K562 (cell line): ENCODE measurements around the gene DHRS13. TPM values are rescaled to one million over a fixed set of nuclear protein-coding genes. Genes with fewer than 3 reads are reported as not detected.

ENCODE experiments used
- CBFA2T2 ChIP-seq: fragments of 450-650 bp; conservative IDR thresholded peaks from 2 replicates; pipeline ENCODE4 v1.6.1; 2017; ENCODE audit warnings: mild to moderate bottlenecking
- CREM ChIP-seq: IDR thresholded peaks from 2 replicates; pipeline ENCODE4 v1.6.1; 2014; ENCODE audit warnings: antibody characterized with exemption, low read depth
- DNMT1 ChIP-seq: fragments of 450-650 bp; IDR thresholded peaks from 2 replicates; pipeline ENCODE4 v1.6.1; 2016; ENCODE audit warnings: antibody characterized with exemption, mild to moderate bottlenecking
- E2F4 ChIP-seq: sonication (generic); formaldehyde crosslinking; IDR thresholded peaks from 2 replicates; pipeline ENCODE4 v1.8.0; 2022; ENCODE audit warnings: mild to moderate bottlenecking, low read depth, missing genetic modification reagents
- ESRRB ChIP-seq: fragments of 250-450 bp; sonication (Bioruptor Pico); IDR thresholded peaks from 2 replicates; pipeline ENCODE4 v1.5.0; 2020; ENCODE audit warnings: mild to moderate bottlenecking, moderate library complexity, borderline replicate concordance
- HDAC3 ChIP-seq: fragments of 450-650 bp; IDR thresholded peaks from 2 replicates; pipeline ENCODE4 v1.6.1; 2018; ENCODE audit warnings: borderline replicate concordance, mild to moderate bottlenecking, moderate library complexity; ENCODE audit not compliant: partially characterized antibody
- HOXB6 ChIP-seq: fragments of 250-450 bp; sonication (Bioruptor Pico); IDR thresholded peaks from 2 replicates; pipeline ENCODE4 v1.5.1; 2022; ENCODE audit warnings: mild to moderate bottlenecking, borderline replicate concordance
- KAT7 ChIP-seq: sonication (generic); formaldehyde crosslinking; IDR thresholded peaks from 2 replicates; pipeline ENCODE4 v1.8.0; 2022; ENCODE audit warnings: missing genetic modification reagents, mild to moderate bottlenecking, borderline replicate concordance
- LEF1 ChIP-seq: fragments of 450-650 bp; IDR thresholded peaks from 2 replicates; pipeline ENCODE4 v1.6.1; 2016; ENCODE audit warnings: mild to moderate bottlenecking
- MTA1 ChIP-seq: fragments of 450-650 bp; IDR thresholded peaks from 2 replicates; pipeline ENCODE4 v1.6.1; 2017; ENCODE audit warnings: borderline replicate concordance
- MTF1 ChIP-seq: fragments of 250-450 bp; sonication (Bioruptor Pico); IDR thresholded peaks from 2 replicates; pipeline ENCODE4 v1.9.0; 2021; ENCODE audit warnings: moderate library complexity, mild to moderate bottlenecking, inconsistent platforms, borderline replicate concordance
- NEUROD1 ChIP-seq: fragments of 150-350 bp; IDR thresholded peaks from 2 replicates; pipeline ENCODE4 v1.6.1; 2014; ENCODE audit warnings: borderline replicate concordance, low read length, low read depth; ENCODE audit not compliant: partially characterized antibody
- PHB2 ChIP-seq: fragments of 450-650 bp; IDR thresholded peaks from 2 replicates; pipeline ENCODE4 v1.6.1; 2017; ENCODE audit warnings: low read depth
- PHTF2 ChIP-seq: fragments of 250-450 bp; sonication (Bioruptor Pico); IDR thresholded peaks from 2 replicates; pipeline ENCODE4 v1.5.0; 2021; ENCODE audit warnings: mild to moderate bottlenecking
- PML ChIP-seq: IDR thresholded peaks from 2 replicates; pipeline ENCODE4 v1.6.1; 2012; ENCODE audit warnings: low read length, inconsistent platforms
- RBFOX2 ChIP-seq: fragments of 200-400 bp; formaldehyde crosslinking; IDR thresholded peaks from 2 replicates; pipeline ENCODE4 v1.6.1; 2017; ENCODE audit warnings: low read depth, mild to moderate bottlenecking, low read length, moderate library complexity
- SIX5 ChIP-seq, 2 experiments: IDR thresholded peaks; 2 replicates each; pipeline ENCODE4 v1.6.1; 2011; ENCODE audit warnings: low read length in 2 of 2, borderline replicate concordance in 1 of 2, low read depth in 1 of 2, mild to moderate bottlenecking in 1 of 2, moderate library complexity in 1 of 2; ENCODE audit not compliant: insufficient read depth in 1 of 2
- SMAD4 ChIP-seq: fragments of 250-450 bp; sonication (Bioruptor Pico); conservative IDR thresholded peaks from 2 replicates; pipeline ENCODE4 v1.8.0; 2021; ENCODE audit warnings: inconsistent platforms, mild to moderate bottlenecking, moderate library complexity
- ZNF408 ChIP-seq: fragments of 250-450 bp; sonication (Bioruptor Pico); IDR thresholded peaks from 2 replicates; pipeline ENCODE4 v1.4.0; 2020; ENCODE audit warnings: low read depth, mild to moderate bottlenecking, moderate library complexity
- ZNF445 ChIP-seq: fragments of 250-450 bp; sonication (Bioruptor Pico); IDR thresholded peaks from 2 replicates; pipeline ENCODE4 v1.4.0; 2020; ENCODE audit warnings: low read depth, mild to moderate bottlenecking, moderate library complexity
- ZNF79 ChIP-seq: fragments of 250-450 bp; sonication (Bioruptor Pico); IDR thresholded peaks from 2 replicates; pipeline ENCODE4 v1.4.0; 2020; ENCODE audit warnings: low read depth, mild to moderate bottlenecking, moderate library complexity
- polyA plus RNA-seq, 8 experiments: library from polyadenylated mRNA; depleted of rRNA in 4 of 8; stranded (reverse) in 5 of 8; unstranded in 3 of 8; fragments of >200 nt; fragmentation: Nextera tagmentation in 2 of 8; fragmentation: Illumina TruSeq in 1 of 8; extraction: Ambion mirVana in 2 of 8; extraction: Trizol in 1 of 8; gene quantifications; 2 replicates each; pipeline versions ENCODE4 v1.2.1 to v1.2.3, GENCODE V29; 2011 to 2014; ENCODE audit warnings: inconsistent platforms in 1 of 8, missing spikeins in 1 of 8
- total RNA-seq, 7 experiments: library from RNA; depleted of rRNA in 6 of 7; stranded (reverse); fragments of >200 nt in 6 of 7; fragmentation: Illumina TruSeq in 2 of 7; extraction: Trizol in 2 of 7; gene quantifications; 2 replicates each; pipeline versions ENCODE4 v1.2.1 to v1.2.3, GENCODE V29; 2011 to 2021; ENCODE audit warnings: low replicate concordance in 1 of 7
- TF ChIP-seq, protein P1 (sequence below): IDR thresholded peaks from 3 replicates; pipeline ENCODE4 v1.6.1; 2011; ENCODE audit warnings: borderline replicate concordance, mild to moderate bottlenecking, moderate library complexity; ENCODE audit not compliant: insufficient read length; ENCODE audit errors: extremely low read depth
- TF ChIP-seq, protein P2 (sequence below): fragments of 250-450 bp; sonication (Bioruptor Pico); IDR thresholded peaks from 2 replicates; pipeline ENCODE4 v1.9.0; 2021; ENCODE audit warnings: mild to moderate bottlenecking, inconsistent platforms

DHRS13 gene
- total and polyA plus RNA-seq, 9 of the 15 experiments (the other 6 are each of a cell fraction or from before 2014, with no cell fraction given), result 0.32 to 52.3 (median 34.3) TPM; not detected in 1

DNA sequence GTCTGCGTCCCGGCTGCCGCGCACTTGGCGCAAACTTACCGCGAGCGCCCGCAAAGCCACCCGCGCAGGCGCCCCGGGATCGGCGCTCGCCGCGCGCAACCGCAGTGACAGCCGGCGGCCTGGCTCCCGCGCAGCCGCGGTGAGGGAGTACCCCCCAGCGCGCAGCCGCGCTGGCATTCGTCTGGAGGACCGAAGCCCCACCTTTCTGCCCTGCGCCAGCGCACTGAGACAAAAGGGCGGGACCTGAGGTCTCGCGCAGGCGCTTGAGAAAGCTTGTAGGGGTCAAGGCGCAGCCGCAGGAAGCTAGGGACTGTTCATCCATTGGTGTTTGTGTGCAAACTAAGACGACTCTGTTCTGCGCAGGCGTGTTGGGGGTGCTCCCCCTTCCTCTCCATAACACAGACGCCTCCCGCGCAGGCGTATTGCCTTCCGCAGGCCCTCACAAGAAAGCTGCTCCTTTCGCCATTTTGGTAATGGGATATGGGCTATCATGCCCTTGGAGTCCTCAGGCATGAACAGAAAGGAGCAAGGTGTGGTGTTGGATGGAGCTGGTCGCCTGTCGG lies 48.6 kb upstream of the DHRS13 start, which contains the start of gene PHF12 (continued):
- no peak for TF ChIP-seq SMAD4
- no peak for TF ChIP-seq HDAC3
- no peak for TF ChIP-seq MTA1
- no peak for TF ChIP-seq HOXB6
- no peak for TF ChIP-seq PHB2
- TF ChIP-seq ZNF445 (CRISPR knock-in tag), result no peak
- TF ChIP-seq ZNF408 (CRISPR knock-in tag), result no peak
- TF ChIP-seq PML, result no peak; the same call in 1 of the 2 replicates
- TF ChIP-seq LEF1, result no peak
- no peak for TF ChIP-seq PHTF2 (CRISPR knock-in tag)
- no peak for TF ChIP-seq MTF1
- TF ChIP-seq E2F4, result no peak
- no peak for TF ChIP-seq ZNF79 (CRISPR knock-in tag)
- TF ChIP-seq CREM, result peak; percentile 52; the same call in 1 of the 2 replicates
- TF ChIP-seq ESRRB (CRISPR knock-in tag), result no peak
- no peak for TF ChIP-seq DNMT1
- TF ChIP-seq NEUROD1, result no peak
- TF ChIP-seq, protein P1, sequence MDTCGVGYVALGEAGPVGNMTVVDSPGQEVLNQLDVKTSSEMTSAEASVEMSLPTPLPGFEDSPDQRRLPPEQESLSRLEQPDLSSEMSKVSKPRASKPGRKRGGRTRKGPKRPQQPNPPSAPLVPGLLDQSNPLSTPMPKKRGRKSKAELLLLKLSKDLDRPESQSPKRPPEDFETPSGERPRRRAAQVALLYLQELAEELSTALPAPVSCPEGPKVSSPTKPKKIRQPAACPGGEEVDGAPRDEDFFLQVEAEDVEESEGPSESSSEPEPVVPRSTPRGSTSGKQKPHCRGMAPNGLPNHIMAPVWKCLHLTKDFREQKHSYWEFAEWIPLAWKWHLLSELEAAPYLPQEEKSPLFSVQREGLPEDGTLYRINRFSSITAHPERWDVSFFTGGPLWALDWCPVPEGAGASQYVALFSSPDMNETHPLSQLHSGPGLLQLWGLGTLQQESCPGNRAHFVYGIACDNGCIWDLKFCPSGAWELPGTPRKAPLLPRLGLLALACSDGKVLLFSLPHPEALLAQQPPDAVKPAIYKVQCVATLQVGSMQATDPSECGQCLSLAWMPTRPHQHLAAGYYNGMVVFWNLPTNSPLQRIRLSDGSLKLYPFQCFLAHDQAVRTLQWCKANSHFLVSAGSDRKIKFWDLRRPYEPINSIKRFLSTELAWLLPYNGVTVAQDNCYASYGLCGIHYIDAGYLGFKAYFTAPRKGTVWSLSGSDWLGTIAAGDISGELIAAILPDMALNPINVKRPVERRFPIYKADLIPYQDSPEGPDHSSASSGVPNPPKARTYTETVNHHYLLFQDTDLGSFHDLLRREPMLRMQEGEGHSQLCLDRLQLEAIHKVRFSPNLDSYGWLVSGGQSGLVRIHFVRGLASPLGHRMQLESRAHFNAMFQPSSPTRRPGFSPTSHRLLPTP, result no peak
- TF ChIP-seq, protein P2, sequence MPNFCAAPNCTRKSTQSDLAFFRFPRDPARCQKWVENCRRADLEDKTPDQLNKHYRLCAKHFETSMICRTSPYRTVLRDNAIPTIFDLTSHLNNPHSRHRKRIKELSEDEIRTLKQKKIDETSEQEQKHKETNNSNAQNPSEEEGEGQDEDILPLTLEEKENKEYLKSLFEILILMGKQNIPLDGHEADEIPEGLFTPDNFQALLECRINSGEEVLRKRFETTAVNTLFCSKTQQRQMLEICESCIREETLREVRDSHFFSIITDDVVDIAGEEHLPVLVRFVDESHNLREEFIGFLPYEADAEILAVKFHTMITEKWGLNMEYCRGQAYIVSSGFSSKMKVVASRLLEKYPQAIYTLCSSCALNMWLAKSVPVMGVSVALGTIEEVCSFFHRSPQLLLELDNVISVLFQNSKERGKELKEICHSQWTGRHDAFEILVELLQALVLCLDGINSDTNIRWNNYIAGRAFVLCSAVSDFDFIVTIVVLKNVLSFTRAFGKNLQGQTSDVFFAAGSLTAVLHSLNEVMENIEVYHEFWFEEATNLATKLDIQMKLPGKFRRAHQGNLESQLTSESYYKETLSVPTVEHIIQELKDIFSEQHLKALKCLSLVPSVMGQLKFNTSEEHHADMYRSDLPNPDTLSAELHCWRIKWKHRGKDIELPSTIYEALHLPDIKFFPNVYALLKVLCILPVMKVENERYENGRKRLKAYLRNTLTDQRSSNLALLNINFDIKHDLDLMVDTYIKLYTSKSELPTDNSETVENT (CRISPR knock-in tag), result no peak
- peak in 1 of 2 experiments; percentile 17; a peak in 1 of 4 replicates for TF ChIP-seq SIX5 (IDR thresholded peaks at IDR 0.05; ENCODE audit: borderline replicate concordance in 1 of 2, insufficient read depth in 1 of 2, low read depth in 1 of 2, low read length in 2 of 2)
- peak; percentile 72 for TF ChIP-seq RBFOX2
- TF ChIP-seq KAT7, result no peak
- no peak for TF ChIP-seq CBFA2T2
